Muscle of back (tissue), 13 donors: ENCODE data around the gene IFT122. TPM values are rescaled to one million over a fixed set of nuclear protein-coding genes. Genes with fewer than 3 reads are reported as not detected.
"Not testable (repeated sequence)": the region's sequence is repeated elsewhere in the genome, so short reads cannot be mapped to it uniquely, and the experiment has no call there.

Experiments
- DNase-seq, 3 donors: peaks; one replicate each; pipeline versions ENCODE4 v3.0.0 to v3.0.0-alpha.2; 2013
- long read RNA-seq, 9 donors: transcript quantifications; one replicate each; lab custom pipeline, GENCODE V29; 2026
- polyA plus RNA-seq, 10 donors: library from polyadenylated mRNA; unstranded; fragments of 120-200 nt; gene quantifications; one replicate each; pipeline ENCODE4 v1.2.1, GENCODE V29; 2013; ENCODE audit not compliant: insufficient read length in 10 of 10

Gene IFT122, protein sequence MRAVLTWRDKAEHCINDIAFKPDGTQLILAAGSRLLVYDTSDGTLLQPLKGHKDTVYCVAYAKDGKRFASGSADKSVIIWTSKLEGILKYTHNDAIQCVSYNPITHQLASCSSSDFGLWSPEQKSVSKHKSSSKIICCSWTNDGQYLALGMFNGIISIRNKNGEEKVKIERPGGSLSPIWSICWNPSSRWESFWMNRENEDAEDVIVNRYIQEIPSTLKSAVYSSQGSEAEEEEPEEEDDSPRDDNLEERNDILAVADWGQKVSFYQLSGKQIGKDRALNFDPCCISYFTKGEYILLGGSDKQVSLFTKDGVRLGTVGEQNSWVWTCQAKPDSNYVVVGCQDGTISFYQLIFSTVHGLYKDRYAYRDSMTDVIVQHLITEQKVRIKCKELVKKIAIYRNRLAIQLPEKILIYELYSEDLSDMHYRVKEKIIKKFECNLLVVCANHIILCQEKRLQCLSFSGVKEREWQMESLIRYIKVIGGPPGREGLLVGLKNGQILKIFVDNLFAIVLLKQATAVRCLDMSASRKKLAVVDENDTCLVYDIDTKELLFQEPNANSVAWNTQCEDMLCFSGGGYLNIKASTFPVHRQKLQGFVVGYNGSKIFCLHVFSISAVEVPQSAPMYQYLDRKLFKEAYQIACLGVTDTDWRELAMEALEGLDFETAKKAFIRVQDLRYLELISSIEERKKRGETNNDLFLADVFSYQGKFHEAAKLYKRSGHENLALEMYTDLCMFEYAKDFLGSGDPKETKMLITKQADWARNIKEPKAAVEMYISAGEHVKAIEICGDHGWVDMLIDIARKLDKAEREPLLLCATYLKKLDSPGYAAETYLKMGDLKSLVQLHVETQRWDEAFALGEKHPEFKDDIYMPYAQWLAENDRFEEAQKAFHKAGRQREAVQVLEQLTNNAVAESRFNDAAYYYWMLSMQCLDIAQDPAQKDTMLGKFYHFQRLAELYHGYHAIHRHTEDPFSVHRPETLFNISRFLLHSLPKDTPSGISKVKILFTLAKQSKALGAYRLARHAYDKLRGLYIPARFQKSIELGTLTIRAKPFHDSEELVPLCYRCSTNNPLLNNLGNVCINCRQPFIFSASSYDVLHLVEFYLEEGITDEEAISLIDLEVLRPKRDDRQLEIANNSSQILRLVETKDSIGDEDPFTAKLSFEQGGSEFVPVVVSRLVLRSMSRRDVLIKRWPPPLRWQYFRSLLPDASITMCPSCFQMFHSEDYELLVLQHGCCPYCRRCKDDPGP
- 10 to 100 TPM; 19.7 to 45.8 (median 31.7) TPM for polyA plus RNA-seq
- long read RNA-seq, donor 1, partial matches to known transcripts: 5 of 5 reads
- long read RNA-seq, donor 1, other reads (novel, unspliced or antisense): 0 of 5 reads
- long read RNA-seq, donor 2, partial matches to known transcripts: 0 of 2 reads
- long read RNA-seq, donor 2, other reads (novel, unspliced or antisense): 0 of 2 reads
- long read RNA-seq, donor 3: 0 reads
- long read RNA-seq, donor 4: 0 reads
- long read RNA-seq, donor 5, partial matches to known transcripts: 0 of 1 reads
- long read RNA-seq, donor 5, other reads (novel, unspliced or antisense): 0 of 1 reads
- long read RNA-seq, donor 6: 0 reads
- long read RNA-seq, donor 7, partial matches to known transcripts: 0 of 2 reads
- long read RNA-seq, donor 7, other reads (novel, unspliced or antisense): 0 of 2 reads
- long read RNA-seq, donor 8, partial matches to known transcripts: 0 of 1 reads
- long read RNA-seq, donor 8, other reads (novel, unspliced or antisense): 0 of 1 reads
- long read RNA-seq, donor 9: 0 reads

DNA sequence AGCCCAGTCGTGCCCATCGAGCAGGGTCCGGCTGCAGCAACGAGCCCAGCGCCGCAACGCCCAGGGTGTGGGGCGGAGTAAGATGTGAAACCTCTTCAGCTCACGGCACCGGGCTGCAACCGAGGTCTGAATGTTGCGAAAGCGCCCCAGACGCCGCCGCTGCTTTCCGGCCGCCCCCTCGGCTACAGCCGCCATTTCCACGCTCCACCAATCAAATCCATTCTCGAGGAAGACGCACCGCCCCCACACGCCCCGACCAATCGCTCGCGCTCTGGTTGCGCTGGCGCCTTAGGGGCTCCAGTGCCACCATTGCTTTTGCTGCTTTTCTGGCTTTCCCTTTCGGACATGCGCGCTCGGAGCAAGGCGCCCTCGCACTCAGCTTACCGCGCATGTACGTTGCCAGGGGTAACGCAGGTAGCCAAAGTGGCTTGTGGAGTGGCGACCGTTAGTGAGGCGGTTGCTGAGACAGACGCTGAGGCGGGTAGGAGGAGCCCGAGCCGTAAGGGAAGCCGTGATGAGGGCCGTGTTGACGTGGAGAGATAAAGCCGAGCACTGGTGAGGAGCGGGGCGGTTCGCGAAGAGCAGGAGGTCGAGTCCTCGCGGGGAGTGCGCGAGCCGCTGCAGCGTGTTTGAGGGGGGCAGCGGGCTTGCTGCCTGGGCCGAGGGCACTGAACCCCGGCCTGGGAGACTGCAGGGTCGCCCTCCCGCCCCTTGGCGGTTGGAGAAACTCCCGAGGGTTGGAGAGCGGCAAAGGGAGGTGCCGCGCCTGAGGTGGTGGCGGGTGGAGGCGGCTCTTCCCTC lies at the start of gene IFT122, which contains the start of gene MBD4:
Gene IFT122, plus strand, starts transcription at position 408 of the 801 bp plus-strand sequence. Its CDS starts 107 bp downstream, at position 515.
Gene MBD4, minus strand, starts transcription at position 132 of the 801 bp plus-strand sequence. Its CDS starts 115 bp downstream, at position 17.
- peak; percentile 97 to 99 (median 99) for DNase-seq

DNA sequence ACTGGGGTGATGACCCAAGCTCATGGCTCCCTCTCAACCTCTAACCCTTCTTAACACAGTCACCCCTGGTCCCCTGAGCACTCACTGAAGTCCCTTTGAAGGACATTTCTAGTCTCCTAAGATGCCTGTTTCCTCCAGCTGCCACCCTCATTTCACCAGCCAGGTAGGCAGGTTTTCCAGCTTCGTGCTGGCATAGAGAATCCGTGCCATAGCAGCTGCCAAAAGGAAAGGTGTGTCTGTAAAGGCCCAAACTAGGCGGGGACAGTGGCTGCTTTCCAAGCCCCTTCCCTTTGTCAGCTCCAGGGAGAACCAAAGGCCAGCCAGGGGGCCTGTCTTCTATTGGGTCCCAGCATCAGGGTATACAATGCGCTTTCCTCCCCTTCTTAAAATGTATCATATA lies 48.4 kb upstream of the IFT122 start:
- DNase-seq: not testable (repeated sequence)

DNA sequence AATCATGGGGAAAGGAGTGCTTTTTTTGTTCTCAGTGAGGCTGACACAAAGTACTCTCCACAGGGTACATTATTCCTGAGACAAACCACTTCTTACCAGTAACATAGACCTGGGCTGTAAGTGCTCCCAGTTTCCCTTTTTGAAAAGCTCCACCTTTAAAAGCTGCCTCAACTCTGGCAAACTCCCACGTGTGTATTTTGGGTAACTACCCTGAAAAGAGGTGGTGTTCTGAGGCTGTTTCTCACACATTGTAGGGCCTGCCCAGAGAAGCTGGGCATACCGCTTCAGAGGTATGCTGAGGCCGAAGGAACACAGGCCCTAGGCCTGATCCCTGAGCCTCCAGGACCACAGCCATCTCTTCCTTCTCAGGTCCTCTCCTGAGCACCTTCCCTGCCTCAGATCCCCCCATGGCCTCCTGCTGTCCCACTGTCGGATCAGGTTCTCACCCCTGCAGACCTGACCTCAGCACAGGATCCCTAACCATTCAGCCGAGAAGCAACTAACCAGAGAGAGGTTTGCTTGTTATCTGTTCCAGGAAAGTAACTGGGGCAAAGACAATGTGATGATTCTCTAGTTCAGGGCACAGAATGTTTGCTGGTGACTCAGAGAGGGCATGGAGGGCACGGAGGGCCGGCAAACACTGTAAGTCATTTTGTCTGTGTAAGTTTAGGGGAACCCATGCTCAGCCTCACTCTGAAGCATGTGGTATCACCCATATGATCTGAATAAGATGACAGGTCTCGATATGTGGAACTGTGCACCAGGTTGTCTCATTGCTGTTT lies 47.7 kb upstream of the IFT122 start:
- not testable (repeated sequence) for DNase-seq

DNA sequence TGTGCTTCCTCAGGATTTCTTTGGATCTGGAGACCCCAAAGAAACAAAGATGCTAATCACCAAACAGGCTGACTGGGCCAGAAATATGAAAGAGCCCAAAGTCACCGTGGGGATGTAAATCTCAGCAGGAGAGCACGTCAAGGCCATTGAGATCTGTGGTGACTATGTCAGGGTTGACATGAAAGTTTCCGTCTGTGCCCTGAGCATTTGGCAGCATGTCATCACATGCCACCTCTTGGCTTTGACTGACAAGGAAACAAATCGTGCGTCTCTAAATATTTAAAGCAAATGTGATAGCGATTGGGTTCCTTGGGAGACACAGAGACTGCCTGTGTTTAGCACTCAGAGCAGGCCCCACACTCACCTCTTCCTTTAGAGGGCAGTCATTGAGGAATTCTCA lies 46.8 kb upstream of the IFT122 start:
- no peak for DNase-seq

DNA sequence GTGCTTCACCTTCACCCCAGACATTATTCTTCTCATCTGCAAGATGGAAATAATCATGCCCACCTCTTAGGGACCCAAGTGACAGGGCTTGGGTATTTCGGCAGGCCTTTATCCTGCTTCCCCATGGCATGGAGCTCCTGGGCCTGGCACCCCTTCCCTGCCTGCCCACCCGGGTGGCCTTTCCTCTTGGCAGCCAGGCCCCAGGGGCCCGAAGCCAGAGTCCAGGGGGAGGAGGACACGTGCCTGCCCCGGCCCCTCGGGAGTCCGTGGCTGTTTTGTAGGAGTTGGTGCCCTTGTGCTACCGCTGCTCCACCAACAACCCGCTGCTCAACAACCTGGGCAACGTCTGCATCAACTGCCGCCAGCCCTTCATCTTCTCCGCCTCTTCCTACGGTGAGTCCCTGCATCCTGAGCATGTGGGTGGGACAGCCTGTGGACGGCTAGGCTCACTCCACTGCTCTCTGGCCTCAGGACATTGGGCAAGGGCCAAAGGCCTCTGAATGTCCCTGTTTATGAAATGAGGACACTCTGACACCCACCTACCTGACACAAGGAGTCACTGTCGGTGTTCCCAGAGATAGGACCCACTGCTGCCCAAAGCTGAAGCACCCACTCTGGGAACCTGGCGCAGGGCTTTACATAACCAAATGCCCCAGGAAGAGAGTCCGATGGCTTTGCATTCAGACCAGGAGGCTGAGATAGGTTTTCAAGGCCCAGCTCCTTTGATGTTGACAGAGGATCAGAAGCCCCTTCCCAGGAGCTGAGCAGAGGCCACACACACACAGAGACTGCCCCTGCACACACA lies 46.1 kb upstream of the IFT122 start:
- DNase-seq: not testable (repeated sequence)

DNA sequence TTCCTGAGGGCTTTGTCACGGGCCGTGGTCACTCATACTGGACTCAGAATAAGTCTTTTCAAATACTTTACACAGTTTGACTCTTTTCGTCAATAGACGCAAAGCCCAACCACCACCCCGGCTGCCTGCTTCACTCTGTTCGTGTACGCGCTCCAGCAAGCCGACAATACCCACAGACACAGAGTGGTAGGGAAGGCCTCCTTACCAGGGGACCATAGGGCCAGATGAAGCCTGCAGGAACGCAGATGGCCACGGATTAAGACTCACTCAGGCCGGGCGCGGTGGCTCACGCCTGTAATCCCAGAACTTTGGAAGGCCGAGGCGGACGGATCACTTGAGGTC lies 41.2 kb upstream of the IFT122 start:
- peak in 1 of 3 donors; percentile 46 for DNase-seq

DNA sequence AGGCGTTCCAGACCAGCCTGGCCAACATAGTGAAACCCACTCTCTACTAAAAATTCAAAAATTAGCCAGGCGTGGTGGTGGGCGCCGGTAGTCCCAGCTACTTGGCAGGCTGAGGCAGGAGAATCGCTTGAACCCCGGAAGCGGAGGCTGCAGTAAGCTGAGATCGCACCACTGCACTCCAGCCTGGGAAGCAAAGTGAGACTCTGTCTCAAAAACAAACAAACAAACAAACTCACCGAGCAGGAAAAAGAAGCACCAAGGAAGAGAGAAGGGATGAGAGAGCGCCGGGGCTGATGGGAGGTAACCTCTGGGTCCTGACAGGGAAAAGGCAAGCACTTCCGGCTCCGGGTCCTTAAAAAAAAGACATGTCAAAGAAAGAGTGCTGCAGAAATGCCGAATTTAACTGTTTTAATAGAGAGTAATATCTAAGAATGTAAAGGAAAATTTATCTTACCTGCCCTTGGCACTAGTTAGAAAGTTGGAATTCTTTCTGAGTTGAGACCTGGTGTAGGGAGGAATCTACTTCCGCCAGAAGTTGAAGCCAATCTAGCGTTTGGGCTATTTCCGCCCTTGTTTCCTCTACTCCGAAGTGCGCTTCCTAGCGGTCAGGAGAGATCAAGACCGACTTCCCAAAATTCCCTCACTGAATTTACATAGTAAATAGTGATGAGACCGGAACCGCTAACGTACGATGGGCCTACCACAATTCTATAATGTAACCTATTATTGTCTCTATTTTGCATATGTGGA lies 40.7 kb upstream of the IFT122 start:
- peak; percentile 96 to 98 (median 97) for DNase-seq

DNA sequence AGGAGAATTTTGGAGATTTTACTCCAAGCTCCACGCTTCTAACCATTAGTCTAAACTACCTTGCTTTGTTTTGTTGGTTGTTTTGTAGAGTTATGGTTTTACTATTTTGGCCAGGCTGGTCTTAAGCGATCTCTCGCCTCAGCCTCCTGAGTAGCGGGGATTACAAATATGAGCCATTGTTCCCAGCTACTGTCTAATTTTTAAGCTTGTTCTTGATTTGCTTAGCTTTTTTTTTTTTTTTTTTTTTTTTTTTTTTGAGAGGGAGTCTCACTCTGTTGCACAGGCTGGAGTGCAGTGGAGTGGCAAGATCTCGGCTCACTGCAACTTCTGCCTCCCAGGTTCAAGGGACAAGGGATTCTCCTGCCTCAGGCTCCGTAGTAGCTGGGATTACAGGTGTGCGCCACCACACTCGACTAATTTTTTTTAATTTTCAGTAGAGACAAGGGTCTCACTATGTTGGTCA lies 40.1 kb upstream of the IFT122 start:
- no peak for DNase-seq

DNA sequence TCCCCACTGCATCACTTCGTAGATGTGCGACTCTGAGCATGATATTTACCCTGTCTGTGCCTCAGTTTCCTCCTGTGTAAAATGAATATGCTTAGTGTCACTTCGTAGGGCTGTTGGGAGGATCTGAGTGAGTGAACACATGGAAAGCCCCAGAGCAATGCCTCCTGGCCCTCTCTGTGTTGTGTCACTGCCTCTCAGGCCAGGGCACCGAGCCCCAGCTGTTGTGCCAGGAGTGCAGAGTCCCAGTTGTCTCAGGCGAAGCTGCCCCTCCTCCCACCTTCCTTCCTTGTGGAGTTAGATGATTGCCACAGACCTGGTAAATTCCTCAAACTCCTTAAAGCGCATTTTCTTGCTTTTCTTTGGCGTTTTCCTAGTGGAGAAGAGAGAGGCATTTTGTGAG lies 37.8 kb upstream of the IFT122 start:
- DNase-seq: no peak

DNA sequence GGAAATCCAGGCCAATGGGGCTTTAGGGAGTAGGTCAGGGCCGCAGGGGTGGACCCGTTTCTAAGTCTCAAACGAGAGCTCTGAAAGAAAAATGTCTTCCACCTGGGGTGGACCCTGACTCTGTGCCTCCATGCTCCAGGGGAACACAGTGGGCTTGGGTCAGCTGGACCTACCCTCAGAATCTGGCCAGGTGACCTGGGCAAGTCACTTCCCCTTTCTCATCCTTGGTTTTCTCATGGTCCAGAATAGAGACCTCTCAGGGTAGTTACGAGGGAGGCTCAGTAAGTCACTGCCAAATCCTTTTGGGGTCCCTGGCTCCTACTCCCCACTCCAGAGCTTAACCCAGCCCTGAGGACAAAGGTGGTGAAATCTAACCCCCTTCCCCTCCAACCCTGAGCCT lies 37.4 kb upstream of the IFT122 start:
- no peak for DNase-seq

DNA sequence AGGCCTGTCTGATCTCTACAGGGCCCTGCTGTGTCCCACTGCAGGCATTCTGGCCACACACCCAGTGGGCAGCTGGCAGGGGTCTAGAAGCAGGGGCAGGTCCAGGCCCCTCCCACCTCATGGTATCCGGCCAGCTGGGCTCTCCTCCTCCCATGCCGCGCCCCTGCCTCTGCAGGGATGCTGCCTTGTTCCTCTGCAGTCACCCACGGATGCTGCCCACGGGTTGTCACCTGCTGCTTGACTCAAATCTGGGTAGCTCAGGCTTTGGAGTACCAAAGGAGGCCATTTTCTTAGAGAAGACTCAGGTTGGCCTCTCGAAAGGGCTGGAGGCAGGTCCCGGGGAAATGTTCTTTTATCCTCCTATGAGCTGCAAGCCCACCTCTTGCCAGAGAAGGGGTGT lies 36.6 kb upstream of the IFT122 start:
- no peak for DNase-seq

DNA sequence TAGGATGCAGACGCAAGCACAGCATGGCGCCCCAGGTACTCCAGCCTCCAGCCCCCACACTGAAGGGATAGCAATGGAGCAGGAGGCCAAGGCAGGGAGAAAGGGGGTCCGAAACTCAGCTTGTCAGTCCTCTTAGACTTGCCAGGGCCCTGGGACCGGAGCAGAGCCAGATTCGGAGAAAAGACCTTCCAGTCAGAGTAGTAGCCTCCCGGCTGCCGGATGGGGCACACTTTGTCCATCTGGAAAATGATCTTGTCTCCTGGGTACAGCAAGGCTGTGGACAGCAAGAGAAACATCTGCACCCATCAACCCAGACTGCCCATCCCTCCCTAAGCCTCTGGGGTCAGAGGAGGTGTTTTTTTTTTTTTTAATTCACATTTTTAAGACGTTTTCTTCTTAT lies 35.9 kb upstream of the IFT122 start:
- DNase-seq: no peak

DNA sequence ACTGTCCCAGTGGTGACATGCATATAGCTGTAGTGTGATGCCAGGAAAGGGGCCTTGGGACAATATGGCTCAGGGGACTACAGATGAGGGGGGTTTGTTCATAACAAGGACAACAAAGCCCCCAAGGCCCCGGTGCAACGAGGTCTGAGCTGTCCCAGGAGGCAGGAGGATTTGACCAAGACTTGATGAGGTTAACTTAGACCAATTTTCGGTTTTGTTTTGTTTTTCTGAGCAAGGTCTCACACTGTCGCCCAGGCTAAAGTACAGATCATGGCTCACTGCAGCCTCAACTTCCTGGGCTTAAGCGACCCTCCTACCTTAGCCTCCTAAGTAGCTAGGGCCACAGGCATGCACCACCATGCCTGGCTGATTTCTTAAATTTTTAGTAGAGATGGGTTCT lies 35.4 kb upstream of the IFT122 start:
- no peak for DNase-seq

DNA sequence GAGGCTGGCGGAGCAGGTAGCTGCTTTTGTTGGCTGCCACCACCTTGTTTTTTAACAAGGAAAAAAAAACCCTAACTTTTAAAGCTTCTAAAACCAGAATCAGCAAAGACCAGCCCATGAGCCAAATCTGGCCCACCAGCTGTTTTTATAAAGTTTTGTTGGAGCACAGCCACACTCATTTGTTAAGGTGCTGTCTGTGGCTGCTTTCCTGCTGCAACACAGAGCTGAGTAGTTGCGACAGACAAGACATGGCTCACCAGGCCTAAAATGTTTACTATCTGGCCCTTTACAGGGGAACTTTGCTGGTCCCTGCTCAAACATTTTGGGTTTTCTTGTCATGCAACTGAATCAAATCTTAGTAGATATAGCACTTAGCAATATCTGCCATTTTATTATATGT lies 30.5 kb upstream of the IFT122 start:
- DNase-seq: peak in 1 of 3 donors; percentile 29

DNA sequence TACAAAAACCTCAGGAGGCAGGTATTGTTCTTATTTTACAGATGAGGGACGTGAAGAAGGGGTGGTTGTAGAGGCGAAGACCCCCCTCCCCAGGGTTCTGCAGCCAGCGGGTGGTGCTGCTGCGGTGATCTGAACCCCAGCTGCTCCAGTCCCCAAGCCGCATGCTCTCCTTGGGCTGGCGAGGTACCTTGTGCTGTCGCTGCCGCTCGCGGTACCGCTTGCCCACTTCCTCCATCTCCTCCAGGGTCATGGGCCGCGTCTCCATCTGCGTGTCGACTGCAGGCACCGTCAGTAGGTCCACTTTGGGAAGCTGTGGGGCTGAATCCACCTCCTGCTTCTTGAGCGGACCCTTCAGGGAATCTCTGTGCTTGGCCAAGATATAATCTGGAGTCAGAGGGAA lies 29.1 kb upstream of the IFT122 start:
- no peak for DNase-seq

DNA sequence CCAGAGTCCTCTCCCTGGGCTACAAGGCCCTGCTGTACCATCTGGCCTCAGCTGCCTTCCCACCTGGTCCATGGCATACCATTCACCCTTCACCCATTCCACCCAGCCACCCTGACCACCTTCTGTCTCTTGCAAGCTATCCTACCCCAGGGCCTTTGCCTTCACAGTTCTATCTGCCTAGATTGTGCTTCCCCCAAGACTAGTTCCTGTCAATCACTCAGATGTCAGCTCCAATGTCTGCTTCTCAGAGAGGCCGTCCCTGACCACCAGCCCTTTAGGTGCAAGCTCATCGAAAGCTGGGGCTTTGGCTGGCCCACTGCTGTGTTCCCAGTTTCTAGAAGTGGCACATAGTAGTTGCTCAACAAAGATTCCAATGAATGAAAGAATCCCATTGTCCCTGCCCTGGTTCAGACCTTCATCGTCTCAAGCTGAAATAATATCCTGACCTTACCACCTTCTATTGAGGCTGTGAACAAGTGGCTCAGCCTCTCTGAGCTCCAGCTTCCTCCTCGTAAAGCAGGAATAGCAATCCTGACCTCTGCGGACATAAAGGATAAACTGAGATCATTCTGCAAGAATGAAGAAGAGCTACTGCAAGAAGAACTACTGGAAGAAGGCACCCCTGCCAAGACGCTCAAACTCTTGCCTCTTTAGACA lies 27.4 kb upstream of the IFT122 start:
- no peak for DNase-seq

DNA sequence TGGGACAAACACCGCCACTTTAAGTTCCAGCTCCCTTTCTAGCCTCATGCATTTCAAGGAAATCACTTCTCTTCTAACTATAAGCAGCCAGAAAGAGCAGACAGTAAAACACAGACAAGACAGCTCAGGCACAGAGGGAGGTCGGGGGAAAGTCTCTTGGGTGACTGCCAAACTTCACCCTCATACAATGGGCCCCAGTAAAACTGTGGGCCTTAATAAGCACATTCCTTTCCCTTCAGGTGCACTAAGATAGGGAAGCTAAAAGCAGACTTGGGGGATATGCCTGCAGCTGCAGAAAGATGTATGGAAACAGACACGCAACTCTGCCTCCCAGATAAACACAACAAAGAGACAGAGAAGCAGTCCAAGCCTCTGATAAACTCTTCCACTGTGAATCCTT lies 26.8 kb upstream of the IFT122 start:
- DNase-seq: not testable (repeated sequence)
